SW 1271 (cell line): ENCODE results near the gene SOWAHA.
A peak's percentile ranks its signal among the peaks of the same experiment; 100 is the strongest.

Source experiments
- DNase-seq, 2 experiments: peaks; one replicate each; lab custom pipeline; 2025; lab: John Stamatoyannopoulos, UW

SOWAHA gene

GRCh38 chr5:132812781-132813598 is at the start of gene SOWAHA:
Gene SOWAHA, plus strand, starts transcription at chr5:132813302. Its CDS starts 320 bp downstream, at chr5:132813622.
- DNase-seq = no peak

GRCh38 chr5:132764051-132764450 is 49.1 kb upstream of the SOWAHA start:
- DNase-seq = no peak

- no peak for DNase-seq
Measured at GRCh38 chr5:132764671-132765238, 48.3 kb upstream of the SOWAHA start.

- DNase-seq = no peak
Measured at GRCh38 chr5:132765311-132766019, 47.6 kb upstream of the SOWAHA start.

GRCh38 chr5:132766020-132766805 is 46.9 kb upstream of the SOWAHA start:
- DNase-seq = no peak

GRCh38 chr5:132766806-132767055 is 46.4 kb upstream of the SOWAHA start:
- DNase-seq = no peak

- no peak for DNase-seq
Measured at GRCh38 chr5:132767150-132767549, 46.0 kb upstream of the SOWAHA start.

- DNase-seq = no peak
Measured at GRCh38 chr5:132768485-132768868, 44.6 kb upstream of the SOWAHA start.

- no peak for DNase-seq
Measured at GRCh38 chr5:132770476-132771159, 42.5 kb upstream of the SOWAHA start.

GRCh38 chr5:132771503-132771998 is 41.6 kb upstream of the SOWAHA start:
- no peak for DNase-seq

GRCh38 chr5:132772291-132773070 is 40.6 kb upstream of the SOWAHA start:
- no peak for DNase-seq

- DNase-seq = no peak
Measured at GRCh38 chr5:132773114-132773513, 40.0 kb upstream of the SOWAHA start.

- DNase-seq = no peak
Measured at GRCh38 chr5:132773601-132774355, 39.3 kb upstream of the SOWAHA start.

- DNase-seq = no peak
Measured at GRCh38 chr5:132774406-132774805, 38.7 kb upstream of the SOWAHA start.

- no peak for DNase-seq
Measured at GRCh38 chr5:132774896-132775295, 38.2 kb upstream of the SOWAHA start.

GRCh38 chr5:132775476-132775961 is 37.6 kb upstream of the SOWAHA start:
- no peak for DNase-seq

GRCh38 chr5:132776131-132776937 is 36.8 kb upstream of the SOWAHA start:
- peak in 1 of 2 experiments; percentile 40 for DNase-seq

GRCh38 chr5:132776938-132777208 is 36.2 kb upstream of the SOWAHA start:
- no peak for DNase-seq
